Activated CD4-positive, alpha-beta memory T cell treated with anti-CD3 and anti-CD28 coated beads for 36 hours (primary cell): Measurements from ENCODE around the gene C4orf50. TPM values are rescaled to one million over a fixed set of nuclear protein-coding genes. Genes with fewer than 3 reads are reported as not detected.

ENCODE experiments used
- CTCF ChIA-PET: fragments of 350-600 bp; sonication (Branson Sonifier 250); formaldehyde crosslinking; loops from one replicate; lab custom pipeline; 2021; ENCODE audit warnings: antibody characterized with exemption, inconsistent platforms; lab: Charles Lee
- POLR2A ChIA-PET: fragments of 350-600 bp; sonication (Branson Sonifier 250); formaldehyde crosslinking; loops from one replicate; lab custom pipeline; 2021; ENCODE audit warnings: antibody characterized with exemption; lab: Charles Lee
- DNase-seq: peaks from one replicate; pipeline ENCODE4 v3.0.0-alpha.2; 2020
- H3K27ac Mint-ChIP-seq: one replicate; pipeline ENCODE4 v1.8.0; 2021; ENCODE audit warnings: mixed read lengths
- H3K27me3 Mint-ChIP-seq: one replicate; pipeline ENCODE4 v1.8.0; 2021; ENCODE audit warnings: mixed read lengths
- H3K36me3 Mint-ChIP-seq: one replicate; pipeline ENCODE4 v1.8.0; 2021; ENCODE audit warnings: mixed read lengths
- H3K4me1 Mint-ChIP-seq: one replicate; pipeline ENCODE4 v1.8.0; 2021; ENCODE audit warnings: low read depth, mixed read lengths
- H3K4me3 Mint-ChIP-seq: one replicate; pipeline ENCODE4 v1.8.0; 2021; ENCODE audit warnings: mild to moderate bottlenecking, mixed read lengths
- H3K9me3 Mint-ChIP-seq: one replicate; pipeline ENCODE4 v1.8.0; 2021; ENCODE audit warnings: mixed read lengths
- intact Hi-C: fragments of 100-400 bp; cut with micrococcal nuclease; formaldehyde crosslinking; loops from one replicate; pipeline ENCODE4 v1.15.1; 2023
- total RNA-seq, 2 experiments: library from RNA; stranded (reverse); gene quantifications; one replicate each; pipeline ENCODE4 v1.2.3, GENCODE V29; 2021

C4orf50 gene
- total RNA-seq, 2 experiments from 2014 or later = 0.07 to 0.10 TPM

- Mint-ChIP-seq H3K4me1 (no peaks in the 10 kb centered on the region), H3K27ac (no peak overlapping the region), H3K9me3 (no peaks in the 10 kb centered on the region), H3K27me3 (peaks cover 9% of the 10 kb centered on the region), H3K4me3 (no peak overlapping the region), H3K36me3 (no peaks in the 10 kb centered on the region)
- ChIA-PET POLR2A (no interaction called here), CTCF (interaction anchor here (0.8 kb wide), 1 partner anchor 105 kb away, joined by 3 read pairs; no protein-coding TSS in a partner anchor)
- intact Hi-C loops = no loop called here
- no peak for DNase-seq
Observed at GRCh38 chr4:5927747-5928146, 90.5 kb downstream of the C4orf50 start.

- ChIA-PET CTCF (no interaction called here), POLR2A (no interaction called here)
- H3K36me3 Mint-ChIP-seq = no peaks in the 10 kb centered on the region
- no peak overlapping the region for H3K4me3 Mint-ChIP-seq
- no peak for DNase-seq
- H3K9me3 Mint-ChIP-seq = no peaks in the 10 kb centered on the region
- intact Hi-C loops = no loop called here
- peaks cover 9% of the 10 kb centered on the region for H3K27me3 Mint-ChIP-seq
- no peak overlapping the region for H3K27ac Mint-ChIP-seq
- H3K4me1 Mint-ChIP-seq = no peaks in the 10 kb centered on the region
Observed at GRCh38 chr4:5927116-5927515, 91.1 kb downstream of the C4orf50 start.

GRCh38 chr4:5926598-5926997 lies 91.6 kb downstream of the C4orf50 start:
- no peaks in the 10 kb centered on the region for H3K9me3 Mint-ChIP-seq
- CTCF ChIA-PET = no interaction called here
- intact Hi-C loops = no loop called here
- H3K4me3 Mint-ChIP-seq = no peak overlapping the region
- H3K4me1 Mint-ChIP-seq = no peaks in the 10 kb centered on the region
- POLR2A ChIA-PET = no interaction called here
- H3K27me3 Mint-ChIP-seq = peaks cover 9% of the 10 kb centered on the region
- no peaks in the 10 kb centered on the region for H3K36me3 Mint-ChIP-seq
- no peak overlapping the region for H3K27ac Mint-ChIP-seq
- DNase-seq = no peak

GRCh38 chr4:5925419-5926200 lies 92.6 kb downstream of the C4orf50 start:
- Mint-ChIP-seq H3K4me1 (no peaks in the 10 kb centered on the region), H3K4me3 (no peak overlapping the region), H3K27me3 (peaks cover 8% of the 10 kb centered on the region), H3K9me3 (no peaks in the 10 kb centered on the region), H3K36me3 (no peaks in the 10 kb centered on the region), H3K27ac (no peak overlapping the region)
- intact Hi-C loops = no loop called here
- no peak for DNase-seq
- POLR2A ChIA-PET = no interaction called here
- CTCF ChIA-PET = no interaction called here

- Mint-ChIP-seq H3K4me3 (no peak overlapping the region), H3K4me1 (no peaks in the 10 kb centered on the region), H3K36me3 (no peaks in the 10 kb centered on the region), H3K27me3 (peaks cover 10% of the 10 kb centered on the region), H3K9me3 (no peaks in the 10 kb centered on the region), H3K27ac (no peak overlapping the region)
- DNase-seq = no peak
- POLR2A ChIA-PET = no interaction called here
- intact Hi-C loops = no loop called here
- CTCF ChIA-PET = no interaction called here
Observed at GRCh38 chr4:5924461-5925125, 93.6 kb downstream of the C4orf50 start.

- CTCF ChIA-PET = no interaction called here
- Mint-ChIP-seq H3K9me3 (no peaks in the 10 kb centered on the region), H3K4me3 (no peak overlapping the region), H3K4me1 (no peaks in the 10 kb centered on the region), H3K27me3 (peaks cover 10% of the 10 kb centered on the region), H3K27ac (no peak overlapping the region), H3K36me3 (no peaks in the 10 kb centered on the region)
- POLR2A ChIA-PET = no interaction called here
- intact Hi-C loops = no loop called here
- DNase-seq = no peak
Observed at GRCh38 chr4:5923376-5923775, 94.9 kb downstream of the C4orf50 start.

- Mint-ChIP-seq H3K27me3 (peaks cover 10% of the 10 kb centered on the region), H3K9me3 (no peaks in the 10 kb centered on the region), H3K27ac (no peak overlapping the region), H3K36me3 (no peaks in the 10 kb centered on the region), H3K4me1 (no peaks in the 10 kb centered on the region), H3K4me3 (no peak overlapping the region)
- POLR2A ChIA-PET = no interaction called here
- no peak for DNase-seq
- intact Hi-C loops = no loop called here
- CTCF ChIA-PET = no interaction called here
Observed at GRCh38 chr4:5922556-5922955, 95.7 kb downstream of the C4orf50 start.

- no peak for DNase-seq
- ChIA-PET CTCF (no interaction called here), POLR2A (no interaction called here)
- Mint-ChIP-seq H3K9me3 (no peaks in the 10 kb centered on the region), H3K4me1 (no peaks in the 10 kb centered on the region), H3K27ac (no peak overlapping the region), H3K4me3 (no peak overlapping the region), H3K27me3 (peaks cover 10% of the 10 kb centered on the region), H3K36me3 (no peaks in the 10 kb centered on the region)
- intact Hi-C loops = no loop called here
Observed at GRCh38 chr4:5921981-5922380, 96.2 kb downstream of the C4orf50 start.

GRCh38 chr4:5921101-5921980 lies 96.9 kb downstream of the C4orf50 start:
- Mint-ChIP-seq H3K27ac (no peak overlapping the region), H3K4me1 (no peaks in the 10 kb centered on the region), H3K36me3 (no peaks in the 10 kb centered on the region), H3K9me3 (no peaks in the 10 kb centered on the region), H3K27me3 (peaks cover 10% of the 10 kb centered on the region), H3K4me3 (no peak overlapping the region)
- no peak for DNase-seq
- intact Hi-C loops = no loop called here
- POLR2A ChIA-PET = no interaction called here
- CTCF ChIA-PET = no interaction called here

- H3K4me3 Mint-ChIP-seq = no peak overlapping the region
- no peaks in the 10 kb centered on the region for H3K9me3 Mint-ChIP-seq
- H3K27me3 Mint-ChIP-seq = peaks cover 10% of the 10 kb centered on the region
- H3K4me1 Mint-ChIP-seq = no peaks in the 10 kb centered on the region
- DNase-seq = no peak
- CTCF ChIA-PET = no interaction called here
- H3K36me3 Mint-ChIP-seq = no peaks in the 10 kb centered on the region
- intact Hi-C loops = no loop called here
- H3K27ac Mint-ChIP-seq = no peak overlapping the region
- POLR2A ChIA-PET = no interaction called here
Observed at GRCh38 chr4:5919571-5919970, 98.7 kb downstream of the C4orf50 start.

- no peak overlapping the region for H3K4me3 Mint-ChIP-seq
- no peaks in the 10 kb centered on the region for H3K4me1 Mint-ChIP-seq
- CTCF ChIA-PET = no interaction called here
- no peak overlapping the region for H3K27ac Mint-ChIP-seq
- H3K9me3 Mint-ChIP-seq = no peaks in the 10 kb centered on the region
- POLR2A ChIA-PET = no interaction called here
- peaks cover 8% of the 10 kb centered on the region for H3K27me3 Mint-ChIP-seq
- intact Hi-C loops = no loop called here
- no peaks in the 10 kb centered on the region for H3K36me3 Mint-ChIP-seq
- DNase-seq = no peak
Observed at GRCh38 chr4:5919044-5919443, 99.2 kb downstream of the C4orf50 start.

GRCh38 chr4:5918331-5918985 lies 99.8 kb downstream of the C4orf50 start:
- ChIA-PET CTCF (no interaction called here), POLR2A (no interaction called here)
- Mint-ChIP-seq H3K36me3 (no peaks in the 10 kb centered on the region), H3K9me3 (no peaks in the 10 kb centered on the region), H3K27ac (no peak overlapping the region), H3K4me1 (no peaks in the 10 kb centered on the region), H3K27me3 (peaks cover 8% of the 10 kb centered on the region), H3K4me3 (no peak overlapping the region)
- intact Hi-C loops = no loop called here
- DNase-seq = no peak
